Measurements from ENCODE around the gene PI4KB. TPM values are rescaled to one million over a fixed set of nuclear protein-coding genes. Genes with fewer than 3 reads are reported as not detected.

The PI4KB gene
- polyA plus RNA-seq, 2 donors = 22.3 to 28.6 TPM

DNA sequence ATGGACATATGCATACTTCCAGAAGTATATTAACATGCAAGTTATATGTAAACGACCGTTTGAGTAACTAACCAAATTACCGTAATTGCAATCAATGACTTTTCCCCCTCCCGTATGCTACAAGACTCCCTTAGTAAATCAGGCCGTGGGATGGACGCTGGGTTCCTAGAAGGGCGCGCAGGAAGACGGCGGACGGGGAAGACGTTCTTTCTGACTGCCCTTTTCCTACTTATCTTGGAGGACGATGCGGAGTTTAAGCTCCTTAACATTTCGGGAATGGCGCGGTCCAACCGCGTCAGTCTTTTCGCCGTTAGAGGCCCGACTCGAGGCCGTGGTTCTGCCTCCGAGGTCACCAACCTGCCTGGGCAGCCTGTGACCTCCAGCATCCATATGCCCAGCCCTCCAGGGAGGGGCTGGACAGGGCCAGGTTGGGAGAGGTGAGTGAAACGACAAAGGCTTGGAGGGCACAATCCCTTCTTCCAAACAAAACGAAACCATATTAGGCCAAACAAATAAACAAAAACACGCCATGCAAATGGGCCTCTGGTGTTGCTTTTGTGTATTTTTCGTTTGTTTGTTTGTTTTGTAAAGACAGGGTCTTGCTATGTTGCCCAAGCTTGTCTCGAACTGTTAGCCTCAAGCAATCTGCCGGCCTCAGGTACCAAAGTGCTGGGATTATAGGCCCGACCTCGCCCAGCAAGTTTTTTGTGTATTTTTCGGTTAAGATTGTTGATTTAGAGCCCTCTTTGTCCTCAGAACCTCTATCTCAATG lies 873 bp upstream of the PI4KB start:
- peak overlapping the region; percentile 68 to 73 for H3K4me3 ChIP-seq (ENCODE audit: low read depth in 1 of 2, low read length in 2 of 2)
- WGBS, 2 donors = 13 to 20% methylated on average over 34 of the region's 34 CpGs
- no peaks in the 10 kb centered on the region for H3K9me3 ChIP-seq (ENCODE audit: control insufficient read depth in 2 of 2, insufficient read depth in 1 of 2, low read depth in 1 of 2, low read length in 1 of 2)
- no peaks in the 10 kb centered on the region for H3K27me3 ChIP-seq (ENCODE audit: control insufficient read depth in 1 of 2, insufficient read depth in 2 of 2, low read length in 2 of 2)
- H3K36me3 ChIP-seq (ENCODE audit: control insufficient read depth in 2 of 2, insufficient read depth in 2 of 2, low read length in 1 of 2) = peaks cover 0 to 3% of the 10 kb centered on the region in 2 donors
- peak overlapping the region; percentile 64 to 83 for H3K27ac ChIP-seq (ENCODE audit: low read depth in 2 of 2, low read length in 1 of 2)
- peaks cover 0 to 4% of the 10 kb centered on the region in 2 donors for H3K4me1 ChIP-seq (ENCODE audit: control insufficient read depth in 2 of 2, insufficient read depth in 2 of 2, low read length in 1 of 2)

DNA sequence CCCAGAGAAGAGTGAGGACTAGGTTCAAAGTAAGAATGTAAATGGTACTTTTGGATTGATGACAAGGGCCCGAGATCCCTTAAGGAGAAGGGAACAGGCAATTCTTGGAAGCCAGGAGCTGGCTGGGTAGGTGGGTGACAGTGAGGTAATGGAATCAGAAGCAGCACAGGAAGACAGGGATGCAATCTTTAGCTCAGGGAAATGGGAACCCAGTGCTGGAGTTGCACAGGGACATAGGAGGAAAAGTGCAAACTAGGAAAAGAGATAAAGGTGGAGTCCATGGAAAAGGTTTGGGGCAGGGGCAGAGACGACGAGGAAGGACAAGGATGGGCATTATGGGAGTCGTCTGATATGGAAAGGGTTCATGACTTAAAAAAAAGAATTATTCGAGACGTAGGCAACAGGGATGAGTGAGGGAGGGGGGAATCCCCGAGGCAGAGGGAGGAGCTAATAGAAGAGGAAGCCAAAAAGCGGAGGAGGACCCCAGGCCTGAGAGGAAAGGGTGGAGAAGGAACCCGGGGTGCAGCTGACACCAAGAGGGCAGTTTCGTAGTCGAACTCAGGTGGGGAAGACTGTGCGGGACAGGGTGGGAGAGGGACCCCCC lies 495 bp downstream of the PI4KB start:
- H3K36me3 ChIP-seq (ENCODE audit: control insufficient read depth in 2 of 2, insufficient read depth in 2 of 2, low read length in 1 of 2) = peaks cover 0 to 3% of the 10 kb centered on the region in 2 donors
- H3K9me3 ChIP-seq (ENCODE audit: control insufficient read depth in 2 of 2, insufficient read depth in 1 of 2, low read depth in 1 of 2, low read length in 1 of 2) = no peaks in the 10 kb centered on the region
- H3K4me3 ChIP-seq (ENCODE audit: low read depth in 1 of 2, low read length in 2 of 2) = peak overlapping the region; percentile 68 to 73
- 1% methylated on average over 12 of the region's 12 CpGs for WGBS, 2 donors
- H3K4me1 ChIP-seq (ENCODE audit: control insufficient read depth in 2 of 2, insufficient read depth in 2 of 2, low read length in 1 of 2) = peaks cover 0 to 4% of the 10 kb centered on the region in 2 donors
- H3K27me3 ChIP-seq (ENCODE audit: control insufficient read depth in 1 of 2, insufficient read depth in 2 of 2, low read length in 2 of 2) = no peaks in the 10 kb centered on the region
- H3K27ac ChIP-seq (ENCODE audit: low read depth in 2 of 2, low read length in 1 of 2) = peak overlapping the region; percentile 83 to 85

DNA sequence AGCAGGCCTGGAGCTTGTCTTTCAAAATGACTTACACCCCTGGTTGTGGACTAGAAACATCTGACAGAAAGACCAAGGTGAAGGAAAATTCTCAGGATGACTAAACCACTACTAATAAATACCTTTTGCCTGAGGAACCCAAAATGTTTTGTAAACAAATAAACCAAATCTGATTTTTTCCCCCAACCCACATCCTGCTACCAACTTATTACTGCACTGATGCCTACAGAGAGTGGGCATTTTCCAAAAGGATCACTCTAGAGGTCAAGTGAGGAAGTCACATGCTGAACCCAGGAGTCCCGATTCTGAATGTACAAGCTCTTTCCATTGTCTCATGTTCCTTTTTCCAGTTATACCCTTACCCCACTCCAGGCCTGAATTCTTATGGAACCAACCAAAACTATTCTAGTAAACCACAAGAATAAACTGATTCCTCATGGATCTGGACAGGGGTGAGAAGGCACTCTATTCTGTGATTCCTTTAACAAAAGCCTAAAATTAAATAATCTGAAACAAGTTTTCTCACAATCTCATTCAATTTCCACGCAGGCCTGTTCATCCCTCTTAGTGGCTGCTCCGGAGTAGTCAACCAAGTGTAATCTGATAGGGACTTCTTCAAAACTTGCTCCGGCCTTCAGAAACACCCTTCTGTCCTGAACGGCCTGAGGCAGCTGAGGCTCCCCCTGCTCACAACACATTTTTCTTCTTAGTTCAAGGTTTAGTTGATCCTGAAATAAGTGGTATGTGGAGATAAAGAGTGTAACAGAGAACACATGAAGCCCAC lies 1.4 kb downstream of the PI4KB start:
- Histone ChIP-seq H3K36me3 (ENCODE audit: control insufficient read depth in 2 of 2, insufficient read depth in 2 of 2, low read length in 1 of 2) (peaks cover 0 to 3% of the 10 kb centered on the region in 2 donors), H3K27ac (ENCODE audit: low read depth in 2 of 2, low read length in 1 of 2) (peak overlapping the region; percentile 33 to 42), H3K27me3 (ENCODE audit: control insufficient read depth in 1 of 2, insufficient read depth in 2 of 2, low read length in 2 of 2) (no peaks in the 10 kb centered on the region), H3K4me3 (ENCODE audit: low read depth in 1 of 2, low read length in 2 of 2) (peak overlapping the region; percentile 3 to 73), H3K4me1 (ENCODE audit: control insufficient read depth in 2 of 2, insufficient read depth in 2 of 2, low read length in 1 of 2) (peaks cover 0 to 4% of the 10 kb centered on the region in 2 donors), H3K9me3 (ENCODE audit: control insufficient read depth in 2 of 2, insufficient read depth in 1 of 2, low read depth in 1 of 2, low read length in 1 of 2) (no peaks in the 10 kb centered on the region)
- 25 to 40% methylated on average over 5 of the region's 5 CpGs for WGBS, 2 donors

DNA sequence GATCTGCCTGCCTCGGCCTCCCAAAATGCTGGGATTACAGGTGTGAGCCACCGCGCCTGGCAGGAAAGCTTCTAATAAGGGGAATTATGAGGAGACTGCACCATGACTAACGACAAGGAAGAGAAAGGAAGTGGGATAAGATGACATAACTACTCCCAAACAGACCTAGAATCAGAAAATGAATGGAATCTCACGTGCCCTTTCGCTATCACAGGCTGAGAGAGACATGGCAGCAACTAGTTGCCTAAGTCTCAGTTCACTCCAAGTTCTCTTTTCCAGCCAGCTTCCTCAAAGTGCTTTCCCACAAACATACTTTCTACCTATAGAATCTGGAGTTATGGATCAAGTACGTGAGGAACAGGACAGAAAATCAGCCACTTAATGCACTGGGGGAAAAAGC lies 2.0 kb downstream of the PI4KB start:
- no peak overlapping the region for H3K27ac ChIP-seq (ENCODE audit: low read depth in 2 of 2, low read length in 1 of 2)
- 81 to 90% methylated on average over 7 of the region's 7 CpGs for WGBS, 2 donors

DNA sequence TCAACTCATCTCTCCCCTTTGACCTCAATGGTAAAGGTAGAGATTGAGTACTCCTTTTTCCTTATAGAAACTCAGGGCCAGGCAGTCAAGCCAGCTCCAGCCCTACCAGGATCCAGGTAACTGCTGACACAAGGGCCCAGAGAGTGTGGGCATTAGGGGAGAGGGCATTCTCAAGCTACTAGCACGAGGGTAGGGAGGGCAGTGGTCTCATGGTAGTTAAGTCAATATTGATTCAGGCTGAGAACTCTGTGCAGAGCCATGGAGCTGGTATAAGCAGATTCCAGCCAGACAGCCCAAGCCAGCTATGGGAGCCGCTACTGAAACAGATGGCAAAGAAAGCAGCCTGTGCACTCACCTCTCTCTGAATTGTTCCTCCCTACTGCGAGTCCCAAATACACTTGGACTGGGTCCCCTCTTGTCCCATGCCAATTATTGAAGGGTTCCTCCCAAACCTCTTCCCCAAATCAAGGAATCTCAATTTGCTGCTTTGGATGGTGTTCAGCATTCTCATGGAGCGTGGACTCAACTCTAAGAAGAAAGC lies 2.8 kb downstream of the PI4KB start:
- H3K27me3 ChIP-seq (ENCODE audit: control insufficient read depth in 1 of 2, insufficient read depth in 2 of 2, low read length in 2 of 2) = no peaks in the 10 kb centered on the region
- 90 to 91% methylated on average over 4 of the region's 4 CpGs for WGBS, 2 donors
- no peak overlapping the region for H3K4me3 ChIP-seq (ENCODE audit: low read depth in 1 of 2, low read length in 2 of 2)
- peaks cover 0 to 4% of the 10 kb centered on the region in 2 donors for H3K4me1 ChIP-seq (ENCODE audit: control insufficient read depth in 2 of 2, insufficient read depth in 2 of 2, low read length in 1 of 2)
- no peak overlapping the region for H3K27ac ChIP-seq (ENCODE audit: low read depth in 2 of 2, low read length in 1 of 2)
- H3K9me3 ChIP-seq (ENCODE audit: control insufficient read depth in 2 of 2, insufficient read depth in 1 of 2, low read depth in 1 of 2, low read length in 1 of 2) = no peaks in the 10 kb centered on the region
- H3K36me3 ChIP-seq (ENCODE audit: control insufficient read depth in 2 of 2, insufficient read depth in 2 of 2, low read length in 1 of 2) = peaks cover 0 to 3% of the 10 kb centered on the region in 2 donors

More for the DNA sequence above, 2.0 kb downstream of the PI4KB start:
- Histone ChIP-seq H3K36me3 (ENCODE audit: control insufficient read depth in 2 of 2, insufficient read depth in 2 of 2, low read length in 1 of 2) (peaks cover 0 to 3% of the 10 kb centered on the region in 2 donors), H3K4me1 (ENCODE audit: control insufficient read depth in 2 of 2, insufficient read depth in 2 of 2, low read length in 1 of 2) (peaks cover 0 to 4% of the 10 kb centered on the region in 2 donors), H3K4me3 (ENCODE audit: low read depth in 1 of 2, low read length in 2 of 2) (no peak overlapping the region), H3K27me3 (ENCODE audit: control insufficient read depth in 1 of 2, insufficient read depth in 2 of 2, low read length in 2 of 2) (no peaks in the 10 kb centered on the region), H3K9me3 (ENCODE audit: control insufficient read depth in 2 of 2, insufficient read depth in 1 of 2, low read depth in 1 of 2, low read length in 1 of 2) (no peaks in the 10 kb centered on the region)

DNA sequence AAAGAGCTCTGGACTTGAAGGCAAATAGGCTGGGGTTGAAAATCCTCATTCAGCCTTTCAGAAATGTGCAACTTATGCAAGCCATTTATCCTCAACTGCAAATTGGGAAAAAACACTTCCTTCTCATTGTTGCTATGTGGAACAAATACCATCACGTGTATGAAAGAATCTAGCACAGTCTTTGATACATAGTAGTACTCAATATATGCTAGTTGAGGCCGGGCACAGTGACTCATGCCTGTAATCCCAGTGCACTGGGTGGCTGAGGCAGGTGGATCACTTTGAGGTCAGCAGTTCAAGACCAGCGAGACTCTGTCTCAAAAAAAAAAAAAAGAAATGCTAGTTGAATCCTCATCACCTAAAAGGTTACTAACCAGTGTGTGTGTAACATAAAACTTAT lies 8.2 kb downstream of the PI4KB start:
- H3K9me3 ChIP-seq (ENCODE audit: control insufficient read depth in 2 of 2, insufficient read depth in 1 of 2, low read depth in 1 of 2, low read length in 1 of 2) = no peaks in the 10 kb centered on the region
- H3K36me3 ChIP-seq (ENCODE audit: control insufficient read depth in 2 of 2, insufficient read depth in 2 of 2, low read length in 1 of 2) = peaks cover 4 to 12% of the 10 kb centered on the region in 2 donors
- H3K27ac ChIP-seq (ENCODE audit: low read depth in 2 of 2, low read length in 1 of 2) = peak overlapping the region in 1 of 2 donors; percentile 22
- H3K4me3 ChIP-seq (ENCODE audit: low read depth in 1 of 2, low read length in 2 of 2) = no peak overlapping the region
- H3K27me3 ChIP-seq (ENCODE audit: control insufficient read depth in 1 of 2, insufficient read depth in 2 of 2, low read length in 2 of 2) = no peaks in the 10 kb centered on the region
- 60% methylated on average over 3 of the region's 3 CpGs for WGBS, 2 donors
- H3K4me1 ChIP-seq (ENCODE audit: control insufficient read depth in 2 of 2, insufficient read depth in 2 of 2, low read length in 1 of 2) = peaks cover 0 to 2% of the 10 kb centered on the region in 2 donors

DNA sequence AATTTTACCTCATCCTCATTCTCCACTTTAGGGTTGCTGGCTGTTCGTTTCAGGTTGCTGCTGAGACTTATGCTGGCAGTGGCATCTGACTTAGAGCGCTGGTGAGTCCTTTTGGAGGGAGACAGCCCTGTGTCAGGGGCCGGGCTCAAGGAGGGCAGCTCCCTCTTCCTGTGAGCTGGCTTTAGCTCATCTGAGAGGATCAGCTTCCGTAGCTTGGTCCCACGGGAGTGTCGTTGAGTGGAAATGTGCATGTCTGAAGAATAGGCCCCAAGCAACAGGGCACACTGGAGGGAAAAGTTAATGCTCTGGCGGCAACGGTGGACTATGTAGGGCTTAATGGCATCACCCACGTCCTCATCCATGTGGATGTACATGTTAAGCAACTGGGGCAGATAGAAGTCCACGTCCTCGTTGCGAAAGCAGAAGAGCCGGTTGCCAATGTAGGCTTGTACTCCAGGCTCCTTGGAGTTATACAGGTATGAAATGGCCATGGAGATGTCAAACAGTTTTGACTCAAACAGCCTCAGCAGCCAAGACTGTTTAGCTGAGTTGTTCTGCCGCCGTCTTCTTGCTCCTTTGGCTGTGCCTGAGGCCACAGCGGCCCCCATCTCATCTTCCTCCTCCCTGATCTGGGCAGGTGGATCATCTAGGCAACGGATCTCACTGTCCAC lies 11.5 kb downstream of the PI4KB start:
- H3K27me3 ChIP-seq (ENCODE audit: control insufficient read depth in 1 of 2, insufficient read depth in 2 of 2, low read length in 2 of 2) = no peaks in the 10 kb centered on the region
- H3K9me3 ChIP-seq (ENCODE audit: control insufficient read depth in 2 of 2, insufficient read depth in 1 of 2, low read depth in 1 of 2, low read length in 1 of 2) = no peaks in the 10 kb centered on the region
- H3K4me3 ChIP-seq (ENCODE audit: low read depth in 1 of 2, low read length in 2 of 2) = no peak overlapping the region
- H3K4me1 ChIP-seq (ENCODE audit: control insufficient read depth in 2 of 2, insufficient read depth in 2 of 2, low read length in 1 of 2) = peaks cover 2 to 8% of the 10 kb centered on the region in 2 donors
- H3K36me3 ChIP-seq (ENCODE audit: control insufficient read depth in 2 of 2, insufficient read depth in 2 of 2, low read length in 1 of 2) = peaks cover 7 to 19% of the 10 kb centered on the region in 2 donors
- 90 to 93% methylated on average over 17 of the region's 17 CpGs for WGBS, 2 donors
- H3K27ac ChIP-seq (ENCODE audit: low read depth in 2 of 2, low read length in 1 of 2) = no peak overlapping the region

DNA sequence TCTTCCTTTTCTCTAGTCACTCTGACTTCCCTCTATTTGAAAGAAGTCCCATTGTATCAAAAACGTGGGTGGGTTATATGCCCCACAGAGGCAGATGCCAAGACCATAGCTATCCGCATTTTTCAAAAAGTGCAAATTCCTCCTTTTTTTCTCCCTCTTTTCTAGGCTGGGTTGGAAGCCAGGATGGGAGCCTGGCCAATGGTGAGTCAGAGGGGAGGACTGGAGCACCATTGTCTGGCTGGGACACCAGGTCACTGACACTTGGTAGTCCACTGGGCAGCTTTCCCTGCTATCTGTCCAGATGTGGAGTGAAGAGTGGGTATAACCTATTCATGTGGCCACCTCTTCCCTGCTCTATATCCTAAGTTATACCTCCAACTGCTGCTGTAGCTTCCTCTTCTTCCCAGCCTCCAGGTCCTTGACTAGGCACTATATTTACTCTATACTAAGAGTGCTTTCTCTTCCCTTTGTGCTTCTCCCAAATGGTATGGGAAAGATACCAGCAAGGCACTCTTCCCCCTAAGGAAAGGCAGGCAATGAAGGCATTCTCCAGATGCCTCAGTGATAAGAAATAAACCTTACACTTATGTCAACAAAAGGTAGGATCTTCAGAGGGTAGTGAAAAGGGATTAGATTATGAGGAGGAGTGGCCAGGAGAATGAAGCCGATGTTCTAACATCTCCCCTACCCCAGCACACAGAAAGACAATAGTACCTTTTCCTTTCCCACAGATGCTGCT lies 12.9 kb downstream of the PI4KB start:
- no peak overlapping the region for H3K27ac ChIP-seq (ENCODE audit: low read depth in 2 of 2, low read length in 1 of 2)
- H3K9me3 ChIP-seq (ENCODE audit: control insufficient read depth in 2 of 2, insufficient read depth in 1 of 2, low read depth in 1 of 2, low read length in 1 of 2) = no peaks in the 10 kb centered on the region
- WGBS, 2 donors = 44 to 50% methylated on average over 3 of the region's 3 CpGs

More for the DNA sequence above, 12.9 kb downstream of the PI4KB start:
- H3K4me3 ChIP-seq (ENCODE audit: low read depth in 1 of 2, low read length in 2 of 2) = no peak overlapping the region
- no peaks in the 10 kb centered on the region for H3K27me3 ChIP-seq (ENCODE audit: control insufficient read depth in 1 of 2, insufficient read depth in 2 of 2, low read length in 2 of 2)
- H3K36me3 ChIP-seq (ENCODE audit: control insufficient read depth in 2 of 2, insufficient read depth in 2 of 2, low read length in 1 of 2) = peaks cover 7 to 21% of the 10 kb centered on the region in 2 donors
- peaks cover 2 to 8% of the 10 kb centered on the region in 2 donors for H3K4me1 ChIP-seq (ENCODE audit: control insufficient read depth in 2 of 2, insufficient read depth in 2 of 2, low read length in 1 of 2)

Data from esophagus (tissue), 2 donors.